Amniotic stem cell (primary cell): ENCODE data around the gene SFSWAP.
"Not testable (repeated sequence)": the region's sequence is repeated elsewhere in the genome, so short reads cannot be mapped to it uniquely, and the experiment has no call there.

Experiments used
- DNase-seq: peaks from one replicate; lab custom pipeline; 2025; lab: John Stamatoyannopoulos, UW

SFSWAP gene

GRCh38 chr12:131793243-131794022 lies 82.5 kb downstream of the SFSWAP start:
- no peak for DNase-seq

- DNase-seq: no peak
Observed at GRCh38 chr12:131794061-131794460, 83.2 kb downstream of the SFSWAP start.

GRCh38 chr12:131794573-131794972 lies 83.7 kb downstream of the SFSWAP start:
- no peak for DNase-seq

- no peak for DNase-seq
Observed at GRCh38 chr12:131795064-131795463, 84.2 kb downstream of the SFSWAP start.

- no peak for DNase-seq
Observed at GRCh38 chr12:131795690-131796410, 85.0 kb downstream of the SFSWAP start.

- DNase-seq: no peak
Observed at GRCh38 chr12:131796411-131796736, 85.5 kb downstream of the SFSWAP start.

- DNase-seq: no peak
Observed at GRCh38 chr12:131796754-131797587, 86.1 kb downstream of the SFSWAP start.

- no peak for DNase-seq
Observed at GRCh38 chr12:131797588-131797934, 86.7 kb downstream of the SFSWAP start.

- no peak for DNase-seq
Observed at GRCh38 chr12:131799195-131799594, 88.3 kb downstream of the SFSWAP start.

GRCh38 chr12:131799828-131800593 lies 89.1 kb downstream of the SFSWAP start:
- DNase-seq: no peak

GRCh38 chr12:131800594-131801135 lies 89.8 kb downstream of the SFSWAP start:
- no peak for DNase-seq

GRCh38 chr12:131801254-131801866 lies 90.5 kb downstream of the SFSWAP start:
- DNase-seq: no peak

GRCh38 chr12:131803961-131804521 lies 93.2 kb downstream of the SFSWAP start:
- no peak for DNase-seq

GRCh38 chr12:131805421-131805820 lies 94.5 kb downstream of the SFSWAP start:
- DNase-seq: no peak

GRCh38 chr12:131806674-131807073 lies 95.8 kb downstream of the SFSWAP start:
- no peak for DNase-seq

GRCh38 chr12:131808744-131809371 lies 98.0 kb downstream of the SFSWAP start:
- no peak for DNase-seq

- not testable (repeated sequence) for DNase-seq
Observed at GRCh38 chr12:131809476-131810254, 98.8 kb downstream of the SFSWAP start.

GRCh38 chr12:131810726-131811125 lies 99.8 kb downstream of the SFSWAP start:
- DNase-seq: no peak

- no peak for DNase-seq
Observed at GRCh38 chr12:131815131-131815530, 104.2 kb downstream of the SFSWAP start.

GRCh38 chr12:131816495-131816894 lies 105.6 kb downstream of the SFSWAP start:
- DNase-seq: no peak
